Prostate gland (tissue), 2 donors: ENCODE results near the gene SIRT3.

Experiments
- POLR2AphosphoS5 ChIP-seq: sonication (generic); formaldehyde crosslinking; IDR thresholded peaks from one replicate; pipeline ENCODE4 v1.6.1; 2017; ENCODE audit warnings: antibody characterized with exemption
- TF ChIP-seq, protein P1 (sequence below), 4 experiments: fragments of 200-600 bp in 2 of 4; fragments of 450-650 bp in 2 of 4; sonication (generic) in 2 of 4; IDR thresholded peaks; 1 replicate in 3 of 4; 2 replicates in 1 of 4; pipeline ENCODE4 v1.5.1; 2016 to 2019; ENCODE audit warnings: antibody characterized with exemption in 4 of 4, mild to moderate bottlenecking in 2 of 4, moderate library complexity in 2 of 4

DNA sequence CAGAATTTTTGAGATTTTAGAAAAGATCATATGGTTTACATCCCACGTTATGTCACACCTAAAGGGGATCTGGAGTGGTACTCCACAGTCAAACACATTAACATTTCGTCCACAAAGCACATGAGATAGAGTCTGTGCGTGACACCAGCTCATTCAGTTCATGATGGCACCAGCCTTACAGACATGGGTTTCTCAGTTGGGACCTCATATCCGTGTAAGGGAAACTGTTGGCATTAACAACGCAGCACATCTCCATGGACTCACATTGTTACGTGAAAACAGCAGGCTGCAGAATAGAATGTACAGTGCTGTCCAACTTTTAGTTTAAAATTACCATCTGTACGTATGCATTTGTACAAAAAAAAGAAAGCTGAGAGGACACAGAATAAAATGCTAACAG is 14.6 kb downstream of the SIRT3 start:
- TF ChIP-seq, protein P1, sequence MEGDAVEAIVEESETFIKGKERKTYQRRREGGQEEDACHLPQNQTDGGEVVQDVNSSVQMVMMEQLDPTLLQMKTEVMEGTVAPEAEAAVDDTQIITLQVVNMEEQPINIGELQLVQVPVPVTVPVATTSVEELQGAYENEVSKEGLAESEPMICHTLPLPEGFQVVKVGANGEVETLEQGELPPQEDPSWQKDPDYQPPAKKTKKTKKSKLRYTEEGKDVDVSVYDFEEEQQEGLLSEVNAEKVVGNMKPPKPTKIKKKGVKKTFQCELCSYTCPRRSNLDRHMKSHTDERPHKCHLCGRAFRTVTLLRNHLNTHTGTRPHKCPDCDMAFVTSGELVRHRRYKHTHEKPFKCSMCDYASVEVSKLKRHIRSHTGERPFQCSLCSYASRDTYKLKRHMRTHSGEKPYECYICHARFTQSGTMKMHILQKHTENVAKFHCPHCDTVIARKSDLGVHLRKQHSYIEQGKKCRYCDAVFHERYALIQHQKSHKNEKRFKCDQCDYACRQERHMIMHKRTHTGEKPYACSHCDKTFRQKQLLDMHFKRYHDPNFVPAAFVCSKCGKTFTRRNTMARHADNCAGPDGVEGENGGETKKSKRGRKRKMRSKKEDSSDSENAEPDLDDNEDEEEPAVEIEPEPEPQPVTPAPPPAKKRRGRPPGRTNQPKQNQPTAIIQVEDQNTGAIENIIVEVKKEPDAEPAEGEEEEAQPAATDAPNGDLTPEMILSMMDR (IDR thresholded peaks at IDR 0.05): no peak
- TF ChIP-seq POLR2AphosphoS5: no peak
